Activated T-cell treated with anti-CD3 and anti-CD28 coated beads, Interleukin-2, amount 50 U/mL, for 48 hours (primary cell): ENCODE results near the gene ELOVL7.
A peak's percentile ranks its signal among the peaks of the same experiment; 100 is the strongest.
"Not testable (repeated sequence)": the region's sequence is repeated elsewhere in the genome, so short reads cannot be mapped to it uniquely, and the experiment has no call there.

Source experiments
- DNase-seq, 2 experiments: peaks; one replicate each; pipeline ENCODE4 v3.0.0-alpha.2; 2020

The ELOVL7 gene

DNA sequence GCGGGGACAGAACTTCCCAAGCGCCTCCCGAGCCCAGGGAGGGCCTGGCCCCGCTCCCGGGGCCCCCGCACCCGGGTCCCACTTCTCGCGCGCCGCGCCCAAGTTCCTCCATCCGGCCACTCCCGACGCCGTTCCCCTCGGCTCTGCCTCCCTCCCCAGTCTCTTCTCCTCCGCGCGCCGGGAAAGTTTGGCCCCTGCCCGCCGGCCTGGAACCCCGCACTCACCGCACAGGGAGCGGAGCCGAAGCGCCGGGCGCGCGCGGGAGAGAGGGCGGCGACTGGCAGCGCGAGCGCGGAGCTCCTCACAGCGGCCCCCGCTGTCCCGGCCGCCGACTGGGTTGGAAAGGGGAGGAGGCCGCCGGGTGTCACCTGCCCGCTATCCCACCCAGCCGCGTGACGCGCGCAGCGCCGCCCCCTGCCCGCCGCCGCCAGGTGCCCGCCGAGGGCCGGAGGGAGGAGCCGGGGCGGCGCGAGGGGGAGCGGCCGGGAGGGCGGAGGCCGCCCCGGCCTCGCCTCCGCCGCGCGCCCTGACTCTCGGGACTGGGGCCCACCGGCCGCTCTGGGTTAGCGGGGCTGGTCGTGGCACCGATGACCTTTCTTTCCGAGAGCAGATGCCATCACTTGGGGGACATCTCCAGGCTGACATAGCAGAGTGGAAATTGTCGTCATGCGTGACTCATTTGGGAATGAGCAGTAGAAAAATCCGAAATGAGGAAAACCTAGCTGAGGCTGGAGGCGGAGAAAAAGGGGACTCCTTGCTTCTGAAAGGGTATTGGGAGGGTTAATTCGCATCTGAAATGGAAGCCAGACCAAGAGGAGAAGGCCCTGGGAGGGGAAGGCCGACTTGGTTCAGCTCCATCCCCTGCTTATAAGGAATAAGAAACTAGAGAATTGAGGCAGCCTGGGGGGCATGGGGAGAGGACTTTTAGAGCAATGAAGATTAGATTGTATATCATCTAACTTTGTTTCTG, at the start of gene ELOVL7:
Gene ELOVL7, minus strand, starts transcription at position 334 of the 970 bp plus-strand sequence. CDS start 56,872 bp downstream, outside the sequence.
- peak; percentile 60 to 66 for DNase-seq

DNA sequence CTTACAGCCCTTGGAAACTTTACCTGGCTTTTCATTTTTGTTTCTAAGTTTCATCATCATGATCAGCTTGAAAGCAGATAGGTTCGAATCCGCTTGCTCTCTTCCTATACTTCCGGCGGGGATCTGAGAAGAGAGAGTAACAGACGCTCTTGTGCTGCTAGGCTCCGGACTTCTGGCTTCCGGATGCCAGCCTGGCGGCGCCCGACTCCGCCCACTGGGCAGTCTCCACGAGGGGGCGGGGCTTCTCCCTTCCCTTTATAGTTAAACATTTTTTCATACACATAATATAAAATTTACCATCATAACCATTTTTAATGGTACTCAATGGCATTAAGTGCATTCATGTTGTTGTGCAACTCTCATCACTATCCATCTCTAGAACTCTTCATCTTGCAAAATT, 49.5 kb upstream of the ELOVL7 start:
- no peak for DNase-seq

DNA sequence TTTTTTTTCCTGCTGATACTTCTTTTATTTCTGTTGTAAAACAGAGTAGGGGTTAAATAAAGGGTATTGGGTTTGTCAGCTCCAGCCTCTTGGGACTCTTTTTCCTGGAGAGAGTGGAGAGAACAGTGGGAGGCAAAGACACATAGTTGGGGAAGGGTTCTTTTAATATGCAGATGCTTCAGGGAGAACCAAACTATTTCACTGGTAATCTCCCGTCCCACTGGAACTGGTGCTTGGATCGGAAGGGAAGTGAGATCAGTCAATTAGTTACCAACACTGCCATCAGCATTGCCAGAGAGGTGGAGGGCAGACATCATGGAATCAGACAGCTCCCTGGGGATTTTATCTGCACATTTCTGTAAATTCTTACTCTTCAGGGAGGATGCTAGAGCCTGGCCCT, 47.6 kb upstream of the ELOVL7 start:
- no peak for DNase-seq

DNA sequence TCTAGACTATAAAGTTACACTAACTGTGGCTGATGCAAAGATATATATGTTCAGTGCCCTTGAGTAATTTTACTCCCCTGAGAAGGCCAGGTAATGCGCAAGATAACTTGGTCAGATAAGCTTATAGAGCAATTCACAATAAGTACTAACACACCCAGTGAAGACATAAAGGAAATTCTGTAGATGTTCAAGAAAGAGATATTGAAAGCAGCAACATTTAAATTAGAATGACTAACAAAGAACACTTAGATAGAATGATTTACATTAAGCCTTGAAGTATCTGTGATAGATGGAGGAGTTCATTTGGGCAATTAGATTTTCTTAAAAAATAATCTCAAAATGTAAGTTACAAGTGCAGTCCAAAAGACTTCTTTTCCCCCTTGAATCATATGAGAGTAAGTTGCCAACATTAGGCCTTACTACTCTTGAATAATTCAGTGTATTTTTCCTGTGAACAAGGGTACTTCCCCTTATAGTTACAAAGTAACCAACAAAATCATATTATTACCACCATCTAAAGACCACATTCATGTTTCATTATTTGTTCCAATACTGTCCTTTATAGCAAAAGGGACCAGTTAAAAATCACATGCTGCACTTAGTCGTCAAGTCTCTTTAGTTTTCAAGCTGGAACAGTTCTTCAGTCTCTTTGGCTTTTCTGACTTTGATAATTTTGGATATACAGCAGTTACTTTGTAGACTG, 44.4 kb upstream of the ELOVL7 start:
- no peak for DNase-seq

DNA sequence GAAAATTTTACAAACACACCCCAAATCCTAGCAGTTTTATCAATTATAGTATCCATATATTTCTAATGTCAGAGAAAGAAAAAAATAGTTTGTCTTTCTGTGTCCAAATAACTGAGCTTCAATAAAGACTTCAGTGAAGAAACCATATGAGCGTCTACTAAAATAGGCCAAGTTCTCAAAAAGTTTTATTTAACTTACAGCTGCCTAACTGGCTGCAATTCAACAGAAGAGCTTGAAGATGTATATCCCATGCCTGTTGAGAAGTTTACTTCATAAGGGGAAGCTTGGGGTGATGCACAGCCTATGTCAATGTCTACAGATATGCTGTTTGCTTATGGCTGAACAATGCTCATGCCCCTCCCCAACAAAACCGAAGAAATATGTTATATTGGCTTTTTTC, 43.7 kb upstream of the ELOVL7 start:
- no peak for DNase-seq

DNA sequence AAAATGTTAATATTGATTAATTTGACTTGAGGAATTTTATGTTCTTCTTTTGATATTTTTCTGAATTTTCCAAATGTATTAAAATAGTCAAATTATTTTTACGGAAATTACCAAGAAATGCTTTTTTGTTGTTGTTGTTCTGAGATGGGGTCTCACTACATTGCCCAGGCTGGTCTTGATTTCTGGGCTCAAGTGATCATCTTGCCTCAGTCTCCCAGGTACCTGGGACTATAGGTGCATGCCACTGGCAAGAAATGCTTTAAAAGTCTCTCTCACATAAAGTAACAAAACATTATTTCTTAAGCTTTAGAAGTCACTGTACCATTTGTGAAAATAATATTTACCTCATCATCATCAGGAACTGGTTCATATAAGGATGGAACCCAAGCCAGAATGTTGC, 43.0 kb upstream of the ELOVL7 start:
- no peak for DNase-seq

DNA sequence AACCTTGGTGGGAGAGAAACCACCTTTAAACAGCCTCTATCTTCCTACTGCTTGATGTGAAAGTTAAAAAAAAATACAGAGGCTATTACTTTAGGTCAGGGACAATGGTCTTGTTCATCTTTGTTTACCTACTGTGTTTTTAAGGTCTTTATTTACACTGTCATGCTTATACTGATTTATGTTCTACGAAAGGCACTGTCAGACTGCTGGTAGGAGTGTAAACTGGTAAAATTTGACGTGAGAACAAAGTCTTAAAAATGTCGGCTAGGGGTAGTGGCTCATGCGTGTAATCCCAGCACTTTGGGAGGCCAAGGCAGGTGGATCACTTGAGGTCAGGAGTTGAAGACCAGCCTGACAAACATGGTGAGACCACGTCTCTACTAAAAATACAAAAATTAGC, 42.1 kb upstream of the ELOVL7 start:
- DNase-seq: no peak

DNA sequence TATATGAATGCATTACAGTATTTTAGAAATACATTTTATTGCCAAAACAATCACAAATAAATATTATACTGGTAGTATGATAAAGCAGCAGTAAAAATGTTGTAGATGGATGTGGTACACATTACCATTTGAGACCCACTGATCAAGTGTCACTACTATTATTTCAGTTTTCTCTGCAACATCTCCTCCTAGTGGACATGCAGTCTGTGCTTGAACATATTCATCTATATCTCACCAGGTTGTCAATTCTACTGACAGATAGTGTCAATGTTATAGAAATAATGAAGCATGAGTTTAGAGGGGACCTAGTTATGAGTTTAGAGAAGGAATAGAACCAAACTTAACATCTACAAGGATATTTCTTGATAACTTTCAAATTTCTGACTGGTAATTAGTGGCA, 39.2 kb upstream of the ELOVL7 start:
- no peak for DNase-seq

DNA sequence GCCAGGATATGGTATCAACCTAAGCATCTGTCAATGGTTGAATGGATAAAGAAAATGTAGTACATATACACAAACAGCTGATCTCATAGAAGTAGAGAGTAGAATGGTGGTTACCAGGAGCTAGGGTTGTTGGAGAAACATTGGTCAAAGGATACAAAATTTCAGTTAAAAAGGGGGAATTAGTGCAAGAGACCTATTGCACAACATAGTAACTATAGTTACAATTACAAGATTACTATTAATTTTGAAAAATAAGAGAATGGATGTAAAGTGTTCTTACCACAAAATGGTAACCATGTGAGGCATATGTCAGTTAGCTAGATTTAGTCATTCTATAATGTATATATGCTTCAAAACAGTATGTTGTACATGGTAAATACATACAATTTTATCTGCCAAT, 28.8 kb upstream of the ELOVL7 start:
- DNase-seq: no peak

DNA sequence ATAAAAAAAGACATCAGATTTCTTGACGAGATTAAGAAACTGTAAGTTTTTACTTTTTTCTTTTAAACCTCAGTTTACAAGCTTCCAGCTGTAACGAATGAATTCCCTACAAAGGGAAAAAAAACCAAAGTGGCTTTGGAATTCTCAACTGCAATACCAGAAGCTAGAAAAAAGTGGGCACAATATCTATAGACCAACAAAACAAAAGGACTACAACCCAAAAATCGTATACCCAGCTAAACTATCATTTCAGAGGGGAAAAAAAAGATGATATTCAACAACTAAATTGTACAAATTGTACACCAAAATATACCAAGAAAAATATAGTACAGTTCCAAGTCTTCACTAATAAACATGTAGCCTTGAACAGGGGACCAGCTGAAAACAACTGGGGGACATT, 26.8 kb upstream of the ELOVL7 start:
- DNase-seq: no peak

DNA sequence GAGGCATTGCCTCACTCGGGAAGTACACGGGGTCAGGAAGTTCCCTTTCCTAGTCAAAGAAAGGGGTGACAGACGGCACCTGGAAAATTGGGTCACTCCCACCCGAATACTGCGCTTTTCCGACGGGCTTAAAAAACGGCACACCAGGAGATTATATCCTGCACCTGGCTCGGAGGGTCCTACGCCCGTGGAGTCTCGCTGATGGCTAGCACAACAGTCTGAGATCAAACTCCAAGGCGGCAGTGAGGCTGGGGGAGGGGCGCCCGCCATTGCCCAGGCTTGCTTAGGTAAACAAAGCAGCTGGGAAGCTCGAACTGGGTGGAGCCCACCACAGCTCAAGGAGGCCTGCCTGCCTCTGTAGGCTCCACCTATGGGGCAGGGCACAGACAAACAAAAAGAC, 16.5 kb upstream of the ELOVL7 start:
- DNase-seq: not testable (repeated sequence)

DNA sequence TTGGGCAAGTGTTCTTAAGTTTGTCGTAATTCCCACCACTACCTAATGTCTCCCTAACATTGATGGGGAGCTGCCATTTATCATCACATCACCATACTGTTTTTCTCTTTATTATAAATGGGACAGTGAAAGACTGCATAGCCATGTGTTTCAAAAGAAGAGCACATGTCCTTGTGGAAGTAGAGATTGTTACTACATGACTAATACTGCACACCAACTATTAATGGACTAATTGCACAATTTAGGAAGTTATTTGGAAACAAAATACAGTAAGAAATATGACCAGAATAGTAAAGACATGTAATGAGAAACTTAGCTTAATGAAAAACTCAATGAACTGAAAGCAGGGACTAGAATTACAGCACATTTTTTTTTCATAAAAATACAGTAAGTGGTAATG, 12.0 kb upstream of the ELOVL7 start:
- no peak for DNase-seq

DNA sequence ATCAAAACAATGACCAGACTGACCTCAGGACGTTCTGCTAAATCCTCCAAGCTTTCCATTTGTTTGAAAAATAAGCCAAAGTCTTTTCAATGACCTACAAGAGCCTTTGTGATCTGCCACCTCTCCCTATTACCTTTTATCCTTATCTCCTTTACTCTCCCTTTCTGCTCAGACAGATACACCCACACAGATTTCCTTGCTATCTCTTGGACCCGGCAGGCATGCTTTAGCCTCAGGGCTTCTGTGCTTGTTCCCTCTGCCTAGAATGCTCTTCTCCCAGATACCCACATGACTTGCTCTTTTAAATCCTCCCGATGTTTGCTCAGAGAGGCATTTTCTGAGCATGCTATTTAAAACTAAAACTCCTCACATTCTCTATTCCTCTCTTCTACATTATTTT, 8.9 kb upstream of the ELOVL7 start:
- DNase-seq: no peak

DNA sequence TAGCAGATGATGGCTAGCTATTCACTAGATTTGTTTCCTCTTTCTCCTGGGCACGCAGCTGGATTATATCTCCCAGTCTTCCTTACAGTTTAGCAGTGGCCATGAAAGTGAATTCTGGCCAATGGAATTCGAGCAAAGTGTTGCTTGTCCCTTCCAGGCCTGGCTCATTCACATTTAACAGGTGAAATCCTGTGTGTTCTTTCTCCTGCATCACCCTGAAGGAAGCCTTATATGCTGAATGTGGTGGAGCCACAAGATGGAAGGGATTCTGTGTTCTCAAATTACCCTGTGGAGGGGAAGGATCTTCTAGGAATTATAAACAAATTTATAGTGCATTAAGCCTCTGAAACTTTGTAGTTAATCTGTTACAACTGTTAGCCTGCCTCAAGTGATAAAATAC, 8.2 kb upstream of the ELOVL7 start:
- DNase-seq: no peak

DNA sequence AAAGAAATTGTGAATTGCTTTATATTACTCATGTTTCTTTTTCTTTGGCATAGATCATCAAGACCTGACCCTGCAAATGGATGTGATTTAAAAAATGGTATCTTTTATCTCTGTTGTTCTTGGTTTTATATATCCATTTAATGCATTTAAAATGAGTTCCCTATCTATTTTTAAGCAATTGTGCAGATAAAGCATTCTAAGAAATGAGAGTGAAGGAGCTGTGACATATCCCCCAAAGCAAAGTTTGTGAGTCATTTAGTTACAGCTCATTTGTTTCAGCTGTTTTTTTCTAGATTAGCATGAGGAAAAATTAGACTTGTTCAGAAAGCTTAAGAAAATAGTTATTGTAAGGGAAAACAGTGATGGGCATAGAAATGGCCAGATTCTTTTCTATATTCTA, 7.6 kb upstream of the ELOVL7 start:
- DNase-seq: no peak

DNA sequence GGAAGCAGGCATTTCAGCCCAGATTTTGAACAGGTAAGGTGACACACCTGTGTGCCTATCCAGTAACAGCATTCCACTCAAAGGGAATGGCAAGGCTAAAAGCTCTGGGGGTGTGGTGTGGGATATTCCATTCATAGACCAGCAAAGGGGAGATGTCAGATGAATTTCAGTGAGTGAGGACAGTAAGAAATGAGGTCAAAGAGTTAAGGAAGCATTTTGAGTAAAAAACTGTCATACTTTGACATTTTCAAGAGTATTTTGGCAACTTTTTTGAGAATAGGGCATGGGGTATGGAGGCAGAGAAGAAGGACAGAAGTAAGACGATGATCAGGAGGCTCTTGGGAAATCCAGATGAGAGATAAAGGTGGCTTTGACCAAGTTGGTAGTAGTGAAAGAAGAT, 2.2 kb upstream of the ELOVL7 start:
- DNase-seq: no peak

DNA sequence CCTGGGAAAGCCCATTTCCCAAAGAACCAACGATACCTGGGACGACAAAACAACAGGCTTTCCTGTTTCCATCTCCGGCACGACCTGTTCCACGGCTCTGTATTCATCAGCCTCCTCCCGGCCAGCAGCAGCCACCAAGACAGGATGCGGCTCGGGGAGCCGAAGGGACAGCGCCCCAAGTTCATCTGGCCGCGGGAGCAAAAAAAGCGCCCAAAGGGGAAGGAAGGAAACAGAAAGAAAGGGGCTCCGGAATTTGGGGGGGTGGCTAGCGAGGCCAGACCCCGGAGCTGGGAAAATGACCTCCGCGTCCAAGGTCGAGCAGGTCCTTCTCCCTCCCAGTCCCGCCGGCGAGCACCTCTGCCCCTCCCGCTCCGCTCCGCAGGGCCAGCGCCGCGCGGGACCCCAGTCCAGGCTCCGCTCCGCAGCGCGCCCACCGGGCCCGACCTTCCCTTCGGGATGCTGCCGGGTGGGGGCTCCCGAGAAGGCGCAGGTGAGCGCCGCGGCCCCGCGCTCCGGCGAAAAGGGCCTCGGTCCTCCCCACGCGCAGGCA, 608 bp downstream of the ELOVL7 start:
- peak; percentile 28 to 34 for DNase-seq

DNA sequence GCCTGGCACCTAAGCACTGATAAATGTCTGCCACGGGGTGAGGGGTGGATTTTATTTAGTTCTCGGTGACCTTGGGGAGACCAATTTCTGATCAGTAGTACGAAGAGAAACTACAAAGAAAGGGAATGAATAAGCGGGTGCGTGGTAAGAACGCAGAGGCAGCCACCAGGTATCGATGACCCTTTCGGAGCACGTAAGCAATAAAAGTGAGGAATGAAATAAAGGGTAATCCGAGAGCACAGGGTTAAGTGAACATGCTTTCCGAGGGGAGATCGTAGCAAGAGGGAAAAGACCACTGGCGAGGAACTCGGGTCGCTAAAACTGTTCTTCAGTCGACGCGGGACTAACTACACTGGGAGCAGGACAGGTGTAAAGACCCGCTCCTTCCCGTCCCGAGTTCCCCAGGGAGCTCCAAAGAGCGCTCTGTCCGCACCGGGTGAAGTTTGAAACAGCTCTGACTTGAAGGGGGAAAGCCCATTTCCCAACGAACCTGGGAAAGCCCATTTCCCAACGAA, 1.1 kb downstream of the ELOVL7 start:
- DNase-seq: no peak

DNA sequence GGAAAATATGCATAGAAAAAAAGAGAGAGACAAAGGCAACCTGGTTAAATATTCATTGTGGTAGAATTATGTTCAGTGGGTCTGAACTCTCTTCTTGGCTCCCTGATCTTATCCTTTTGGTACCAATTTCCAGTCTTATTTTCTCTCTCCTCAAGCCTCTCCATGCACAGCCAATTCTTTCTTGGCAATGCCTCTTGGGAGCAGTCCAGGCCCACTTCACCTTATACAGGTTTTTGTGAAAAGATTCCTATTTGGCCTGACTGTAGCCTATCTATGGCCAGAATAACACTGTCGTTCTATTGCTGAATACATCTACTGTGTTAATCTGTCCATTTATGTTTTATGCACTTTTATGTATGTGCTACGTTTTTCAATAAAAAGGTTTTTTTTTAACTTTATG, 2.7 kb downstream of the ELOVL7 start:
- DNase-seq: no peak

DNA sequence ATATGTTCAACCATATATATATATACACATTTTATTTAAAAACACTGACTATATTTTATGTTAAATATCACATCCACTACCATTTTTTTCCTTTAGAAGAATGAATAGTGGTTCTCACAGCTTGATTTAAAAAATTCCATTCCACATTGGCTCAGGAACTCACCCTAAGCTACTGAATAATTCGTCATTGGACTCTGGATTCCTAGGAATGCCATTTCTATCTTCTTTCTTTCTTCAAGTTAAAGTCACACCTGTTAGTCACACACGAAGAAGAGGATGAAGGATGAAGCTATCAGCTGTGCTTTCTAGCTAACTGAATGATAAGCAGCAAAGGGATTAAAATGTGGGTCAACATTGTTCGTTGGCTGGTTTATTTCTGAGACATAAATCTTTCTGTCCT, 7.9 kb downstream of the ELOVL7 start:
- DNase-seq: no peak

DNA sequence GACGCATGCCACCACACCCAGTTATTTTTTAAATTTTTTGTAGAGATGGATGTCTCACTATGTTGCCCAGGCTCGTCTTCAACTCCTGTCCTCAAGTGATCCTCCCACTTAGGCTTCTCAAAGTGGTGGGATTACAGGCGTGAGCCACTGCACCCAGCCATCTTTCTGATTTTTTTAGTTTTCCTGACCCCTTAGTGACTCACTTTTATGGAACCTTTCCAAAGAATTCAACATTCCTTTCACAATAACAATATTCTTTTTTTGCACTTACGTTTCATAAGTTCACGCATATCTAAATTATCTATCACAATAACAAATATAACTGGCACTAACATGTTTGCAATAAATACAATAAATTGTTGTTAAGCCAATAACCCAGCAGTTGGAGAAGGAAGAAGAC, 8.5 kb downstream of the ELOVL7 start:
- DNase-seq: no peak

DNA sequence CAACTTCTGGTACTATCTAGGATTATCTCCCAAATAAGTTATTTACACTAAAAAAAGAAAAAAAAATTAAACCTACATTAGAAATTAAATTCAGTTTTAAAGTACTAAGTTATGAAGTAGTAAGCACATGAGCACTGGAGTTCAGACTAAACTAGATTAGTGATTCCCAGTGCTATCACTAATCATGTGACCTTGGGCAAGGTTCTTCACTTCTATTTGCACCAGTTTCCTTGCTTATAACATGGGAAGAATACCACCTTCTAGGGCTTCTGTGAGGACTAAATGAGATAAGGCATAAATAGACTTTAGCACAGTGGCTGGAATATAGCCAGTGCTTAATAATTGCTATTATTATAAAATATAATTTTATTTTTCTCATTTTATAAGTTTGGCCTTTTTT, 10.5 kb downstream of the ELOVL7 start:
- DNase-seq: no peak

DNA sequence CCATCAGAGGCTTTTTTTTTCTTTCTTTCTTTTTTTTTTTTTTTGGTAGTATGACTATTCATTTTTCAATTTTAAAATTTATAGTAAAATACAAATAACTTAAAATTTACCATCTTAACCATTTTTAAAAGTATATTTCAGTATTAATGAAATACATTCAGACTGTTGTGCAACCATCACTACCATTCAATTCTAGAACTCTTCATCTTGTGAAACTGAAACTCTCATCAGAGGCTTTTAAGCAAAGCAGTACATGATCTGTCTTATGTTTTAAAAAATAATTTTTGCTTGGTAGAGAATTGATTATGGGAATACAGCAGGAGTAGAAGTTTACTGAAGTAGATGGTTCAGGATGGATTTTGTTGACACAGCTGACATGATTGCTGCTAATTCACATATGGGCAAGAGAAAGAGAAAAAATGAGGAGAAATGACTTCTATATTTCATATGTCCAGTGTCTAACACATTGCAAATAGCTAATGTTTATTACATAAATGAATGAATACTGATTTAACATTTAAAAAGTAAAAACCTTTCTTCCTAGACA, 13.4 kb downstream of the ELOVL7 start:
- no peak for DNase-seq
